ENCODE data around the gene CAMTA1.

CAMTA1 gene

DNA sequence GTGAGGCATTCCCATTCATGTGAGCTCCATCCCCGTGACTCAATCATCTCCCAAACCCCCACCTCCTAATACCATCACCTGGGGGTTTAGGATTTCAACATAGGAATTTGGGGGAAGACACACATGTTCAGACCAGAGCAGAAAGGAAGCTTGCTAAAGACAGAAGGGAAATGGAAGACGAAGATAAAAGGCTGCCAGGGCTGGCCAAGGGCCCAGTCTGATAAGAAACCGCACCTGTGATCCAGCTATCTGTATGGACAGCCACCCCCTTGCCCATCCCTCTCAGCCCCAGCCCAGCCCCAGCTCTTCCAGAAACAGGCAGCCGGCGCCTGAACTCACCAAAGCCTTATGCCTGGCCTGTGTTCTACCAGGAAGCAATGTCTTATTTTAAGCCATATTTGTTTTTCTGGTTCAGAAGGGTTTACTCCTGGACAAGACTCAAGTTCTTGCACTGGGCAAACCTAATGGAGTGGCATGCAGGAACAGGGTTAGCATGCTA, 787.4 kb downstream of the CAMTA1 start (continued):
- TF ChIP-seq ZSCAN18 (tag by site-specific recombination; IDR thresholded peaks at IDR 0.05) (no peak), ZNF362 (tag by site-specific recombination; IDR thresholded peaks at IDR 0.05) (no peak), ZNF777 (tag by site-specific recombination; IDR thresholded peaks at IDR 0.05; ENCODE audit: borderline replicate concordance) (no peak), ZNF629 (tag by site-specific recombination; IDR thresholded peaks at IDR 0.05) (no peak), ZNF529 (tag by site-specific recombination; IDR thresholded peaks at IDR 0.05; ENCODE audit: insufficient replicate concordance) (no peak)
- TF ChIP-seq, protein P1, sequence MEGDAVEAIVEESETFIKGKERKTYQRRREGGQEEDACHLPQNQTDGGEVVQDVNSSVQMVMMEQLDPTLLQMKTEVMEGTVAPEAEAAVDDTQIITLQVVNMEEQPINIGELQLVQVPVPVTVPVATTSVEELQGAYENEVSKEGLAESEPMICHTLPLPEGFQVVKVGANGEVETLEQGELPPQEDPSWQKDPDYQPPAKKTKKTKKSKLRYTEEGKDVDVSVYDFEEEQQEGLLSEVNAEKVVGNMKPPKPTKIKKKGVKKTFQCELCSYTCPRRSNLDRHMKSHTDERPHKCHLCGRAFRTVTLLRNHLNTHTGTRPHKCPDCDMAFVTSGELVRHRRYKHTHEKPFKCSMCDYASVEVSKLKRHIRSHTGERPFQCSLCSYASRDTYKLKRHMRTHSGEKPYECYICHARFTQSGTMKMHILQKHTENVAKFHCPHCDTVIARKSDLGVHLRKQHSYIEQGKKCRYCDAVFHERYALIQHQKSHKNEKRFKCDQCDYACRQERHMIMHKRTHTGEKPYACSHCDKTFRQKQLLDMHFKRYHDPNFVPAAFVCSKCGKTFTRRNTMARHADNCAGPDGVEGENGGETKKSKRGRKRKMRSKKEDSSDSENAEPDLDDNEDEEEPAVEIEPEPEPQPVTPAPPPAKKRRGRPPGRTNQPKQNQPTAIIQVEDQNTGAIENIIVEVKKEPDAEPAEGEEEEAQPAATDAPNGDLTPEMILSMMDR (tag by site-specific recombination; IDR thresholded peaks at IDR 0.05): no peak

DNA sequence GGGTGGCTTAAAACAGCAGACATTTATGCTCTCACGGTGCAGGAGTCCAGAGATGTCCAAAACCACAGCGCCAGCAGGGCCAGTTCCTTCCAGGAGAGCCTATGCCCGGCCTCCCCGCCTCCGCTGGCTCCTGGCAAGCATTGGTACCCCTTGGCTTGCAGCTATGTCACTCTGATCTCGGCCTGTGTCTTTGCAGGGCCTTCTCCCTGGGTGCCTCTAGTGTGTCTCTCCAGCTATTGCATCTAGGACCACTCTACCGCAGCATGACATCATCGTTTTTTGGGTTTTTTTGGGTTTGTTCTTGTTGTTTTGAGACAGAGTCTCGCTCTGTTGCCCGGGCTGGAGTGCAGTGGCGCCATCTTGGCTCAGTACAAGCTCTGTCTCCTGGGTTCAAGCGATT, 788.2 kb downstream of the CAMTA1 start:
- H3K4me1 ChIP-seq (ENCODE audit: control insufficient read depth, insufficient read depth, low read length): no peaks in the 10 kb centered on the region
- ChIA-PET CTCF (no interaction called here), POLR2A (no interaction called here)
- no peak overlapping the region for H3K27ac ChIP-seq (ENCODE audit: extremely low read depth, low read depth, low read length)
- no peaks in the 10 kb centered on the region for H3K9me3 ChIP-seq (ENCODE audit: control insufficient read depth, insufficient read depth, low read depth, low read length)
- H3K4me3 ChIP-seq (ENCODE audit: low read depth, low read length): no peak overlapping the region
- TF ChIP-seq, protein P2, sequence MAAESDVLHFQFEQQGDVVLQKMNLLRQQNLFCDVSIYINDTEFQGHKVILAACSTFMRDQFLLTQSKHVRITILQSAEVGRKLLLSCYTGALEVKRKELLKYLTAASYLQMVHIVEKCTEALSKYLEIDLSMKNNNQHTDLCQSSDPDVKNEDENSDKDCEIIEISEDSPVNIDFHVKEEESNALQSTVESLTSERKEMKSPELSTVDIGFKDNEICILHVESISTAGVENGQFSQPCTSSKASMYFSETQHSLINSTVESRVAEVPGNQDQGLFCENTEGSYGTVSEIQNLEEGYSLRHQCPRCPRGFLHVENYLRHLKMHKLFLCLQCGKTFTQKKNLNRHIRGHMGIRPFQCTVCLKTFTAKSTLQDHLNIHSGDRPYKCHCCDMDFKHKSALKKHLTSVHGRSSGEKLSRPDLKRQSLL (tag by site-specific recombination; IDR thresholded peaks at IDR 0.05): no peak
- no peak for TF ChIP-seq ZSCAN16 (tag by site-specific recombination; IDR thresholded peaks at IDR 0.05)
- TF ChIP-seq PRDM10 (tag by site-specific recombination; IDR thresholded peaks at IDR 0.05): no peak
- TF ChIP-seq ZBTB20 (tag by site-specific recombination; IDR thresholded peaks at IDR 0.05): no peak
- TF ChIP-seq ATF2 (tag by site-specific recombination; IDR thresholded peaks at IDR 0.05; ENCODE audit: low read depth): peak; percentile 67
- no peaks in the 10 kb centered on the region for H3K36me3 ChIP-seq (ENCODE audit: control insufficient read depth in 2 of 2, insufficient read depth in 1 of 2, low read length in 2 of 2)

Data from HEK293 (cell line).